OCI-LY1 (cell line): Measurements from ENCODE around the gene HDAC11.

Experiments used
- H2AFZ ChIP-seq: fragments of 200-600 bp; sonication (generic), shearing (Covaris generic); 2 replicates; pipeline ENCODE4 v1.6.0; 2014; ENCODE audit warnings: antibody characterized with exemption, mild to moderate bottlenecking, low read length
- H3F3A ChIP-seq: fragments of 200-600 bp; sonication (generic), shearing (Covaris generic); 2 replicates; pipeline ENCODE4 v1.6.0; 2014; ENCODE audit warnings: mild to moderate bottlenecking, antibody characterized with exemption, low read length, moderate library complexity; ENCODE audit not compliant: insufficient read depth
- H3K27ac ChIP-seq: fragments of 200-600 bp; sonication (generic); 2 replicates; pipeline ENCODE4 v1.5.1; 2014; ENCODE audit warnings: low read length, mixed run types, mild to moderate bottlenecking, low read depth; ENCODE audit not compliant: poor library complexity, severe bottlenecking
- H3K27me3 ChIP-seq: fragments of 200-600 bp; sonication (generic); 2 replicates; pipeline ENCODE4 v1.6.0; 2014; ENCODE audit warnings: antibody characterized with exemption, mild to moderate bottlenecking, low read length, moderate library complexity; ENCODE audit not compliant: insufficient read depth
- H3K36me3 ChIP-seq: fragments of 200-600 bp; sonication (generic); 2 replicates; pipeline ENCODE4 v1.6.1; 2014; ENCODE audit warnings: mild to moderate bottlenecking, antibody characterized with exemption, low read length, moderate library complexity, mixed read lengths; ENCODE audit not compliant: insufficient read depth
- H3K4me1 ChIP-seq: fragments of 200-600 bp; sonication (generic); 2 replicates; pipeline ENCODE4 v1.5.1; 2014; ENCODE audit warnings: mild to moderate bottlenecking, low read length, moderate library complexity; ENCODE audit not compliant: insufficient read depth, severe bottlenecking
- H3K4me2 ChIP-seq: fragments of 200-600 bp; sonication (generic), shearing (Covaris generic); 2 replicates; pipeline ENCODE4 v1.6.1; 2014; ENCODE audit warnings: low read length
- H3K4me3 ChIP-seq: fragments of 200-600 bp; sonication (generic); 2 replicates; pipeline ENCODE4 v1.5.1; 2014; ENCODE audit warnings: low read length, low read depth, mild to moderate bottlenecking, mixed read lengths; ENCODE audit not compliant: poor library complexity, severe bottlenecking
- H3K79me2 ChIP-seq: fragments of 200-600 bp; shearing (Covaris generic); 2 replicates; pipeline ENCODE4 v1.6.1; 2016; ENCODE audit warnings: mixed run types, low read length, mixed read lengths; ENCODE audit not compliant: insufficient read depth
- H3K9ac ChIP-seq: fragments of 200-600 bp; sonication (generic), shearing (Covaris generic); 2 replicates; pipeline ENCODE4 v1.6.1; 2014; ENCODE audit warnings: mild to moderate bottlenecking, low read length, mixed read lengths
- H3K9me2 ChIP-seq: fragments of 200-600 bp; sonication (generic), shearing (Covaris generic); 2 replicates; pipeline ENCODE4 v1.6.1; 2014; ENCODE audit warnings: low read depth, mild to moderate bottlenecking, low read length, mixed read lengths
- H3K9me3 ChIP-seq: fragments of 200-600 bp; shearing (Covaris generic); 2 replicates; pipeline ENCODE4 v1.6.1; 2014; ENCODE audit warnings: low read length, mixed read lengths
- H4K20me1 ChIP-seq: fragments of 200-600 bp; sonication (generic), shearing (Covaris generic); 2 replicates; pipeline ENCODE4 v1.6.0; 2016; ENCODE audit warnings: mild to moderate bottlenecking, low read length; ENCODE audit not compliant: insufficient read depth
- EZH2 ChIP-seq: fragments of 200-600 bp; sonication (generic), shearing (Covaris generic); IDR thresholded peaks from 2 replicates; pipeline ENCODE4 v1.8.0; 2017; ENCODE audit warnings: borderline replicate concordance, mixed run types, mild to moderate bottlenecking, antibody characterized with exemption, low read length, moderate library complexity, mixed read lengths
- TF ChIP-seq, protein P1 (sequence below): fragments of 200-600 bp; sonication (generic), shearing (Covaris generic); IDR thresholded peaks from 2 replicates; pipeline ENCODE4 v1.5.1; 2017; ENCODE audit warnings: mild to moderate bottlenecking, antibody characterized with exemption, low read length, moderate library complexity, mixed read lengths

The HDAC11 gene

DNA sequence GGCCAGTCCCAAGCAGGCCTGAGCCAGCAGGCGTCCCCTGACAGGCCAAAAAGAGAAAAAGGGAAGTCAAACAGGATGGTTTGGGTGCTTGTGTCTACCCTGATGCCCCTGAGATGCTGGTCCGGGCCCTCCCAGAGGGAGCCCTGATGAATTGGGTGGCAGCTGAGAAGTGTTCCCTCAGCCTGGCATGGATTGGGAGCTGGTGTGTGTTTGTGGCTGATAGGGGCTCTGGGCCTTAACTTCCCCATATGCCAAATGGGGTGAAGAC is 70.3 kb downstream of the HDAC11 start:
- H3K9ac ChIP-seq: no peak overlapping the region
- H3K27ac ChIP-seq: no peak overlapping the region
- H3K9me3 ChIP-seq: no peaks in the 10 kb centered on the region
- H4K20me1 ChIP-seq: no peaks in the 10 kb centered on the region
- H3K4me1 ChIP-seq: no peaks in the 10 kb centered on the region
- H3K36me3 ChIP-seq: no peaks in the 10 kb centered on the region
- no peaks in the 10 kb centered on the region for H3K9me2 ChIP-seq
- 0 out of 2 replicates have a peak, but pooled peaks cover 4% of the 10 kb centered on the region for H3K27me3 ChIP-seq
- H3K79me2 ChIP-seq: no peaks in the 10 kb centered on the region
- no peak overlapping the region for H3K4me2 ChIP-seq
- H3K4me3 ChIP-seq: no peak overlapping the region
- TF ChIP-seq EZH2: no peak
- TF ChIP-seq, protein P1, sequence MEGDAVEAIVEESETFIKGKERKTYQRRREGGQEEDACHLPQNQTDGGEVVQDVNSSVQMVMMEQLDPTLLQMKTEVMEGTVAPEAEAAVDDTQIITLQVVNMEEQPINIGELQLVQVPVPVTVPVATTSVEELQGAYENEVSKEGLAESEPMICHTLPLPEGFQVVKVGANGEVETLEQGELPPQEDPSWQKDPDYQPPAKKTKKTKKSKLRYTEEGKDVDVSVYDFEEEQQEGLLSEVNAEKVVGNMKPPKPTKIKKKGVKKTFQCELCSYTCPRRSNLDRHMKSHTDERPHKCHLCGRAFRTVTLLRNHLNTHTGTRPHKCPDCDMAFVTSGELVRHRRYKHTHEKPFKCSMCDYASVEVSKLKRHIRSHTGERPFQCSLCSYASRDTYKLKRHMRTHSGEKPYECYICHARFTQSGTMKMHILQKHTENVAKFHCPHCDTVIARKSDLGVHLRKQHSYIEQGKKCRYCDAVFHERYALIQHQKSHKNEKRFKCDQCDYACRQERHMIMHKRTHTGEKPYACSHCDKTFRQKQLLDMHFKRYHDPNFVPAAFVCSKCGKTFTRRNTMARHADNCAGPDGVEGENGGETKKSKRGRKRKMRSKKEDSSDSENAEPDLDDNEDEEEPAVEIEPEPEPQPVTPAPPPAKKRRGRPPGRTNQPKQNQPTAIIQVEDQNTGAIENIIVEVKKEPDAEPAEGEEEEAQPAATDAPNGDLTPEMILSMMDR: no peak
- H2AFZ ChIP-seq: no peak overlapping the region
- no peaks in the 10 kb centered on the region for H3F3A ChIP-seq

DNA sequence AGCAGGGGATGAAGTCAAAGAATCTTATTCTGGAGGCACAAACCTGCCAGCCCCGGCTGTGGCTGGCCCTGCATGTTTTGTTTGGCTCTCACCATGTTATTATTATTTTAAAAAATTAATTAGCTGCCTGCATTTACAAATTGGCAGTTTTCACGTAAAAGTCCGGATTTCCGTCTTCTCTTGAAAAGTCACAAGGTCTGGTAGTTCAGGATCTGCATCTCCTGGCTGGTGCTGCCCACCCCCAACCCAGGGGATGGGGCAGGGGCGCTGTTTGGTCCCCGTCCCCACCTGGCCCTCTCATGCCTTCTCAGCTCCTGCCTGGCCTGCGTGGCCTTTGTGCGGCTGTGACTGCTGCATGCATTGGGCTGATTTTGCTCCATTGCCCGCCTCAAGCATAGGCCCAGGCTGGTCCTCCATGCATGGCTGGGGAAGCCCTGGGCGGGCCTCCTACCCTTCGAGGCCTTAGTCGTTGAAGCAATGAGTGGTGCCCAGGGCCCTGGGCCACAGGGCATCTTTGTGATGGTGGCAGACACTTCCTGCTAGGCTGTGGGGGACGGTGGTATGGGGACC is 70.8 kb downstream of the HDAC11 start:
- TF ChIP-seq EZH2: no peak
- TF ChIP-seq, protein P1: no peak
- no peaks in the 10 kb centered on the region for H3K4me1 ChIP-seq

DNA sequence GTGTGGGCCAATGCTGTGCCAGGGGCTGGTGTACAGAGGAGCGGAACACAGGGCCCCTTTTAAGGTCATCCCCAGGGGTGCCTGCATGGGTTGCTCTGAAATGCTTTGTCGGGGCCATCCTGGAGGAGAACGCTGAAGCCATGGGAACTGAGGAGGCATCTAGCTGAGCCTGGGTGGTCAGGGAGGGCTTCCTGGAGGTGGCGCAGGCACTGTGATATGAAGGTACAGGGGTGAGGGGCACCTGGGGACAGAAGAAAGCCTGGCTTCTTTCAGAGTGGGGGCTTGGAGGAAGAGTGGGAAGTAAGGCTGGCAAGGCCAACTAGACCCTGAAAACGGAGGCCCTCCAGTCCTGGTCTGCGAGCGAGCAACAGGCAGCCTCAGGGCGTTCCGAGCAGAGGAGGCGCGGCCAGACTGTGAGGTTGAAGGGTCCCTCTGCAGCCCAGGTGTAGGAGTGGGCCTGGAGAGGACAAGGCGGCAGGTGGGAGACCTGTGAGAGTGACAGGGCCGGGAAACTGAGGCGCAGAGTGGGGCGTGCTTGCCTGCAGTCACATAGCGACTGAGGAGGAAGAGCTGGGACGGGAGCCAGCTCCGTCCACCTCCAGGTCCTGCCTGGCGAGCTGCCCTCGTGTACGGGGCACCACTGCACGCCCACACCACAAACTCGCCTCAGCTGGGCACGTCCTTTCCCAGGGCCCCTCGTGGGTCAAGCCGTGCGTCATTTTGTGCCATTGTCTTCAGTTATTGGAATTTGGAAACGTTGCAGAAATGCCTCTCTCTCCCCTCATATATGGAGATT is 72.9 kb downstream of the HDAC11 start:
- H3K4me1 ChIP-seq: no peaks in the 10 kb centered on the region
- no peaks in the 10 kb centered on the region for H3F3A ChIP-seq
- H3K9me2 ChIP-seq: no peaks in the 10 kb centered on the region
- H4K20me1 ChIP-seq: no peaks in the 10 kb centered on the region
- TF ChIP-seq, protein P1: no peak
- no peak for TF ChIP-seq EZH2
- H3K9ac ChIP-seq: no peak overlapping the region
- H3K36me3 ChIP-seq: no peaks in the 10 kb centered on the region
- H2AFZ ChIP-seq: no peak overlapping the region
- no peak overlapping the region for H3K4me2 ChIP-seq
- no peaks in the 10 kb centered on the region for H3K79me2 ChIP-seq
- H3K27ac ChIP-seq: no peak overlapping the region
- no peaks in the 10 kb centered on the region for H3K27me3 ChIP-seq
- H3K9me3 ChIP-seq: no peaks in the 10 kb centered on the region
- no peak overlapping the region for H3K4me3 ChIP-seq

More for the DNA sequence above, 70.8 kb downstream of the HDAC11 start:
- Histone ChIP-seq H3K79me2 (no peaks in the 10 kb centered on the region), H3K9me3 (no peaks in the 10 kb centered on the region), H3K9ac (no peak overlapping the region), H4K20me1 (no peaks in the 10 kb centered on the region), H3K9me2 (no peaks in the 10 kb centered on the region), H3K4me2 (no peak overlapping the region), H3K4me3 (no peak overlapping the region), H3K27ac (no peak overlapping the region), H3K27me3 (0 out of 2 replicates have a peak, but pooled peaks cover 4% of the 10 kb centered on the region), H3F3A (no peaks in the 10 kb centered on the region), H3K36me3 (no peaks in the 10 kb centered on the region), H2AFZ (no peak overlapping the region)
